Measurements from ENCODE around the gene ITGB4.

The ITGB4 gene

DNA sequence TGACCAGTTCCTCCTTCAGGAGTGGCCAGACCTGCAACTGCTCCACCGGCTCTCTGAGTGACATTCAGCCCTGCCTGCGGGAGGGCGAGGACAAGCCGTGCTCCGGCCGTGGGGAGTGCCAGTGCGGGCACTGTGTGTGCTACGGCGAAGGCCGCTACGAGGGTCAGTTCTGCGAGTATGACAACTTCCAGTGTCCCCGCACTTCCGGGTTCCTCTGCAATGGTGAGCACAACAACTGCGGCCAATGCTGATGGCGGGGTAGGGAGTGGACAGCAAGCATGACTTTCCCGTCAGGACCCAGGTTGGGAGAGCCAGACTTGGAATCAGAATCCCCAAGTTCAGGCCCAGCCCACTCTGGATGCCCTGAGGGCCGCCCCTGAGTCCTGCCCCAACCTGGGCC lies 12.2 kb downstream of the ITGB4 start:
- no peak for DNase-seq

DNA sequence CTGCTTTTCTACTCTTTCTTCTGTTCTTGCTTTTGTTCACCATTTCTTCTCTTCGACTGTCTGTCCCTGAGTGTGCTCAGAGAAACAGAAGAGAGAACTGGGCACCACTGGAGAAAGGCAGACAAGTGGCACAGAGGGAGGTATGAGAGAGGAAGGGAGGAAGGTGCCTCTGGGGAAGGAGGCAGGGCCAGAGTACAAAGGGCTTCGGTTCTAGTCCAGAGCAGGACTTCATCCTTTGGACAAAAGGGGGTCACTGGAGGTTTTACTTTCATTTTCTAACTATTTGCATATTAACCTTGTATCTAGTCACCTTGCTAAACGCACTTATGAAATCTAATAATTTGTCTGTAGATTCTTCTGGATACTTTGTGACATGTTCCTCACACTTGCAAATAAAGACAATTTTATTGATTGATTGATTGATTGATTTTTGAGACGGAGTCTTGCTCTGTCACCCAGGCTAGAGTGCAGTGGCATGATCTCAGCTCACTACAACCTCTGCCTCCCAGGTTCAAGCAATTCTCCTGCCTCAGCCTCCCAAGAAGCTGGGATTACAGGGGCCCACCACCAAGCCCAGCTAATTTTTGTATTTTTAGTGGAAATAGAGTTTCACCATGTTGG lies 13.5 kb downstream of the ITGB4 start:
- DNase-seq: no peak

- no peak for DNase-seq
These were observed 15.0 kb downstream of the ITGB4 start for GRCh38 chr17:75736173-75736835.

DNA sequence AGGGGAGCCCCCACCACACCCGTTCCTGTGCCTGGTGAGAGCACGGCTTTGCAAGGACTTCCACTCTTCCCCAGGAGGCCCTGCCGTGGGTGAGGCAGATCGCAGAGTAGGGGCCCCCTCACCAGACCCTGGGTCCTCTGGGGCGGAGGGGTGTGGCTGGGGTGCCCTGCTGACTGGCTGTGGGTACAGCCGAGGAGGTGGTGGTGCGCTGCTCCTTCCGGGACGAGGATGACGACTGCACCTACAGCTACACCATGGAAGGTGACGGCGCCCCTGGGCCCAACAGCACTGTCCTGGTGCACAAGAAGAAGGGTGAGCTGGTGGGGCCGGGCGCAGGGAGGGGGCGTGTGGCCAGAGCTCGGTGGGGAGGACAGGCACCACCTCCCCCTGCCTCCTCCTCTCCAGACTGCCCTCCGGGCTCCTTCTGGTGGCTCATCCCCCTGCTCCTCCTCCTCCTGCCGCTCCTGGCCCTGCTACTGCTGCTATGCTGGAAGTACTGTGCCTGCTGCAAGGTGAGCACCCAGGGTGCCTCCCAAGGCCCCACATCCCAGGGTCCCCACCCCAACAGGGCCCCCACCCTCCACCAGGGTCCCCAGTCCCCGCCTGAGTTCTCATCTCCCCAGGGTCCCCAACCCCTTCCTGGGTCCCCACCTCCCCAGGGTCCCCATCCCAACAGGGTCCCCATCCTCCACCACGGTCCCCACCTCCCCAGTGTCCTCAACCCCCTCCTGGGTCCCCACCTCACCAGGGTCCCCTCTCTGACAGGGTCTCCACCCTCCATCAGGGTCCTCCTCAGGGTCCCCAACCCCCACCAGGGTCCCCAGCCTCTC lies 16.1 kb downstream of the ITGB4 start:
- no peak for DNase-seq

DNA sequence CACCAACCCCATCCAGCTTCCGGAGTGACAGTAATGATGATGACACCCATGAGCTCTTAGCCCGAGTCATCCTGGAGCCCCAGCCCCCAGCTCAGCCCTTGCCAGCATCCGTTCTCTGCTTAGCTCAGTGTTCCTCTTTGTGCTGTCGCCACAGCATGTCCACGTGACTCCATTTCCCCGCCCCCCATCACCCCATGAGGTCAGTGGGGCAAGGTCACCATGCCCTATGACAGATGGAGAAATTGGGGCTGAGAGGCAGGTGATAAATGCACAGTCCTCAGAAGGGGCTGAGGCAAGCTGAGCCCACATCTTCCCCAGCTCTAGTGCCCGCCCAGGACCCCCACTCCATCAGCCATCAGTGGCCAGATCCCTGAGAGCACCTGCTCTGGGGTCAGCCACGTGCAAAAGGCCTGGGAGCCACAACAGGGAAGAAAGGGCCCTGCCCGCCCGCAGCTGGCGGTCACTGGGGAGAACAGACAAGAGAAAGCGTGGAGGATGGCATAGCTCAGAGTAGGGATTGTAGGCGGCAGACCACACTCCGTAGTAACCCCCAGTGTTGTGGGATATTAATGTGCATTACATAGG lies 17.1 kb downstream of the ITGB4 start:
- DNase-seq: no peak

DNA sequence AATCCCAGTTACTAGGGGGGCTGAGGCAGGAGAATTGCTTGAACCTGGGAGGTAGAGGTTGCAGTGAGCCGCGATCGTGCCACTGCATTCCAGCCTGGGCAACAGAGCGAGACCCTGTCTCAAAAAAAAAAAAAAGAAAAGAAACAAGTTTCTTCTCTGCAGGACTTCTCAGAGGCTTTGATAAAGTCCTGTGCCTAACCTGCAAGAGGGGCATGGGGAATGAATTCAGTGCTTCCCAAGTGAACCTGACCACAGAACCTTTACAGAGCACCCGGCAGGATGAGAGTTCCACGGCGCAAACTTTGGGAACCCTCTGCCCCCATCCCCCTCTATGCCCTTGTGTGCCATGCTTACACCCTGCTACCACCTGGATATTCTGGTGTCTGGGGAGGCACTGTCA lies 17.9 kb downstream of the ITGB4 start:
- DNase-seq: no peak

- DNase-seq: no peak
These were observed 18.5 kb downstream of the ITGB4 start for GRCh38 chr17:75739801-75740200.

- DNase-seq: no peak
These were observed 19.0 kb downstream of the ITGB4 start for GRCh38 chr17:75740215-75740614.

DNA sequence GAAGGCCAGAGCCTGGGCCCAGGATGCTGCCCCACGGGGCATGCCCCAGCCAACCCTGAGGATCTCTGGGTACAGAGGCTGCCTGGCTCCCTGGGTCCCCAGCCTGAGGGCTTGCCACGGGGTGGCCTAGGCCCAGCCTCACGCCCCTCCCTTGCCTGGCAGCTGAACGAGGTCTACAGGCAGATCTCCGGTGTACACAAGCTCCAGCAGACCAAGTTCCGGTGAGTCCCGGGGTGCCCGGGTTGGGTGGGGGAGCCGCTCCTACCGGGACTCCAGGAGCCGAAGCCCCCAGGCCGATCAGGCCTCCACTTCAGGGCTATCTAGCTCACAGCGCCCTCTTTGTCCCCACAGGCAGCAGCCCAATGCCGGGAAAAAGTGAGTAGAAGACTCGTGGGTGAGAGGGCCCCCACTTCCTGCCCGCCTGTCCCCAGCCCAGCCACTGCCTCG lies 19.4 kb downstream of the ITGB4 start:
- DNase-seq: no peak

DNA sequence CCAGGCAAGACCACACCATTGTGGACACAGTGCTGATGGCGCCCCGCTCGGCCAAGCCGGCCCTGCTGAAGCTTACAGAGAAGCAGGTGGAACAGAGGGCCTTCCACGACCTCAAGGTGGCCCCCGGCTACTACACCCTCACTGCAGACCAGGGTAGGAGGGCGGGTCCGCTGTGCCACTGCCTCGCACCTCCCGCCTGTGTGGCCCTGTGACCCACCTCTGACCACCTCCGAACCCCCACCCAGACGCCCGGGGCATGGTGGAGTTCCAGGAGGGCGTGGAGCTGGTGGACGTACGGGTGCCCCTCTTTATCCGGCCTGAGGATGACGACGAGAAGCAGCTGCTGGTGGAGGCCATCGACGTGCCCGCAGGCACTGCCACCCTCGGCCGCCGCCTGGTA lies 21.1 kb downstream of the ITGB4 start:
- no peak for DNase-seq

- DNase-seq: no peak
These were observed 22.5 kb downstream of the ITGB4 start for GRCh38 chr17:75743625-75744206.

DNA sequence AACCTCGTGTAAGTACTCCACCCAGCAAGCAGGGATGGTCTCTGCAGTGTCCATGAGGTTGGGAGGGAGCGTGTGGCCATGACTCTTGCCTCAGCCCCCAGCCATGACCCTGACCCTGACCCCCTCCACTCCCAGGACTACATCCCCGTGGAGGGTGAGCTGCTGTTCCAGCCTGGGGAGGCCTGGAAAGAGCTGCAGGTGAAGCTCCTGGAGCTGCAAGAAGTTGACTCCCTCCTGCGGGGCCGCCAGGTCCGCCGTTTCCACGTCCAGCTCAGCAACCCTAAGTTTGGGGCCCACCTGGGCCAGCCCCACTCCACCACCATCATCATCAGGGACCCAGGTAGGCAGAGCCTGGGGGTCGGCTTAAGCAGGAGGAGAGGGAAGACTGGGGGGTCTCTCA lies 27.4 kb downstream of the ITGB4 start:
- DNase-seq: no peak

GRCh38 chr17:75749545-75750389 lies 28.5 kb downstream of the ITGB4 start:
- peak; percentile 88 for DNase-seq

DNA sequence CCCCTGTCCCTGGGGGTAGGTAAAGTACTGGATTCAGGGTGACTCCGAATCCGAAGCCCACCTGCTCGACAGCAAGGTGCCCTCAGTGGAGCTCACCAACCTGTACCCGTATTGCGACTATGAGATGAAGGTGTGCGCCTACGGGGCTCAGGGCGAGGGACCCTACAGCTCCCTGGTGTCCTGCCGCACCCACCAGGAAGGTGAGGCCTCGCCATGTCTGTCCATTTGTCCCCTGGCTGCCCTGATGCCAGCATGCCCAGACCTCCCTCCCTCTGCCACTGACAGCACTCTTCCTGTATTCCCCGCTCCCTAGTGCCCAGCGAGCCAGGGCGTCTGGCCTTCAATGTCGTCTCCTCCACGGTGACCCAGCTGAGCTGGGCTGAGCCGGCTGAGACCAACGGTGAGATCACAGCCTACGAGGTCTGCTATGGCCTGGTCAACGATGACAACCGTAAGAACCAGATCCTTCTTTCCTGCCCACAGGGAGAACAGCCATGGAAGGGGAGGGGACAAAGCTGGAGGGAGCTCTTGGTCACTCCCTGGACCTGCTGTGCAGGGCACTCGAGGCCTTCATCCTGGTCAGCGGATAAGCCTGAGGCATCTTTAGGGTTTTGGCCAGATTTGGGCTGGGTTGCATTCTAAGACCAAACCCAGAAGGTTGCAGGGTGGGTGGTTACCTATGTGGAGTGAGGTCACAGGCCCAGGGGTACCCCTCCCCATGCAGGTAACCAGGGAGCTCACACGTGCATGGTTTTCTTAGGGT lies 29.6 kb downstream of the ITGB4 start:
- DNase-seq: no peak

DNA sequence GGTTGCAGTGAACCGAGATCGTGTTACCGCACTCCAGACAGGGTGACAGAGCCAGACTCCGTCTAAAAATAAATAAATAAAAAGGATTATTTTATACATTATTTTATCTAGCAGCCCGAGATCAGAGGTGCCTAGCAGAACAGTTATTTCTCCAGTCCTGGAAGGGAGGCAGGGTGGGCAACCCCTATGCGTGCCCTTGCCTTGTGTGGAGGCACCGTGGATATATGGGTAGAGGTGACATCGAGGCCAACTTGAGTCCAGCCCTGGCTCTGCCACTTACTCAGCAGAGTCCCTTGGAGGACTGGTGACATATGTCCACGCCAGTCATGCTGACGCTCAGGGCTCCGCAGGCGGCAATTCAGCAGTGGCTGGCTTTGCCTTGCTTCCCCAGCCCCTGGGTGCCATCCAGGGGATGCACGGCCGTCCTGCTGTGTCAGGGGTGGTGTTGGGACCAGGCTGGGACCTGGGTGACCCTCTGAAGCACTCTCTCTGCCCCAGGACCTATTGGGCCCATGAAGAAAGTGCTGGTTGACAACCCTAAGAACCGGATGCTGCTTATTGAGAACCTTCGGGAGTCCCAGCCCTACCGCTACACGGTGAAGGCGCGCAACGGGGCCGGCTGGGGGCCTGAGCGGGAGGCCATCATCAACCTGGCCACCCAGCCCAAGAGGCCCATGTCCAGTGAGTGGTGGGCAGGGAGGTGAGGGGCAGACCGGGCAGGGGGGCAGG lies 30.6 kb downstream of the ITGB4 start:
- no peak for DNase-seq

- no peak for DNase-seq
These were observed 31.1 kb downstream of the ITGB4 start for GRCh38 chr17:75752405-75752709.

DNA sequence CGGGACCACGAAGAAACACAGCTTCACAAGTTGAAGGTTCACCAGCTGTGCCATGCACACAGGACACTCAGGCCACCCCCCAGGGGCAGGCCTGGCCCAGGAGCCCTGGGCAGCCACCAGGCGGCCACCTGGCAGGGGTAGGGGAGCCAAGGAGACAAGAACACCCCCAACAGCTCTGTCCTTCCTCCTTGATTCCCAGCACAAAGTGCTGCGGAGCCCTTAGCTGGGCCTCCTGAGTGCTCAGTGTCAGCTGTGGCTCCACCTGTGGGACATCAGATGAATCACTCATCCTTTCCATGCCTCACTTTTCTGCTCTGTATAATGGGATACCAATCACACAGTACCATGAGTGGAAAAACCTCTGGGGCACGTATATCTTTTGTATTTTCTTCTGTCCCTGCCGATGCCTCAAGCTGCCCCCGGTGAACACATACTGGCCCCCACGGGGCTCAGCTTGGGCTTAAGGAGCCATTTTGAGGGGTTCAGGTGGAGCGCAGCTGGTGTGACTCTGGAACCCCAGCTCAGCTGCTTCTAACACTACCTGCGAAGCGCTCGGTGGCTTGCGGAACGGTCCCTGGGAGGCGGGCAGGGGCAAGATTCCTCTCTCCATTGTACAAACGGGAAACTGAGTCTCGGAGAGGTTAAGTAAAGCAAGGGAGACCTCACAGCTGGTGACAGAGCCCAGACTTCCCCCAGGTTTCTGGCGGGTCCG lies 31.7 kb downstream of the ITGB4 start:
- peak; percentile 43 for DNase-seq

GRCh38 chr17:75753514-75754377 lies 32.5 kb downstream of the ITGB4 start:
- DNase-seq: peak; percentile 85

All from NCI-H82 (cell line).